Measurements from ENCODE around the gene NMRK2. TPM values are rescaled to one million over a fixed set of nuclear protein-coding genes. Genes with fewer than 3 reads are reported as not detected.
A peak's percentile ranks its signal among the peaks of the same experiment; 100 is the strongest.

NMRK2 gene
- total and polyA plus RNA-seq, 2 of the 13 experiments (the other 11 are each of a cell fraction or from before 2014, with no cell fraction given): not detected

GRCh38 chr19:3968556-3969434 lies 35.9 kb downstream of the NMRK2 start (continued):
- TF ChIP-seq YEATS4 (CRISPR knock-in tag; IDR thresholded peaks at IDR 0.05; ENCODE audit: borderline replicate concordance): 0 out of 2 replicates have a peak, but pooled peaks have one; percentile 34
- TF ChIP-seq KLF16 (CRISPR knock-in tag; IDR thresholded peaks at IDR 0.05): peak in 1 of 2 experiments; percentile 40; a peak in 1 of 4 replicates
- peak; percentile 41; the same call in 1 of the 2 replicates for TF ChIP-seq KMT2B (CRISPR knock-in tag; IDR thresholded peaks at IDR 0.05)
- TF ChIP-seq MED1 (CRISPR knock-in tag; IDR thresholded peaks at IDR 0.05): peak; percentile 59
- peak; percentile 65 for TF ChIP-seq SKI (IDR thresholded peaks at IDR 0.05; ENCODE audit: partially characterized antibody)
- no peak for TF ChIP-seq ZSCAN12 (CRISPR knock-in tag; IDR thresholded peaks at IDR 0.05)
- TF ChIP-seq ZNF207 (IDR thresholded peaks at IDR 0.05; ENCODE audit: borderline replicate concordance): no peak
- no peak for TF ChIP-seq MAZ (IDR thresholded peaks at IDR 0.05; ENCODE audit: borderline replicate concordance, low read depth, low read length)
- no peak for TF ChIP-seq MAZ (CRISPR knock-in tag; IDR thresholded peaks at IDR 0.05; ENCODE audit: low read depth)
- TF ChIP-seq ZNF331 (CRISPR knock-in tag; IDR thresholded peaks at IDR 0.05): no peak
- TF ChIP-seq HMGXB4 (CRISPR knock-in tag; IDR thresholded peaks at IDR 0.05; ENCODE audit: borderline replicate concordance in 1 of 2, low read depth in 1 of 2): peak in 1 of 2 experiments; percentile 18; a peak in 1 of 4 replicates
- TF ChIP-seq BRCA1 (CRISPR knock-in tag; IDR thresholded peaks at IDR 0.05): no peak
- no peak for TF ChIP-seq YY1 (IDR thresholded peaks at IDR 0.05; ENCODE audit: insufficient read depth, insufficient replicate concordance, low read depth, low read length)
- no peak; the same call in 1 of the 2 replicates for TF ChIP-seq ARID4A (CRISPR knock-in tag; IDR thresholded peaks at IDR 0.05; ENCODE audit: borderline replicate concordance)
- TF ChIP-seq PHF8 (CRISPR knock-in tag; IDR thresholded peaks at IDR 0.05): no peak; the same call in 1 of the 2 replicates
- no peak for TF ChIP-seq HMG20B (CRISPR knock-in tag; conservative IDR thresholded peaks at IDR 0.05)
- TF ChIP-seq GABPB1 (CRISPR knock-in tag; IDR thresholded peaks at IDR 0.05): peak; percentile 26; the same call in 1 of the 2 replicates
- TF ChIP-seq KLF9 (CRISPR knock-in tag; IDR thresholded peaks at IDR 0.05; ENCODE audit: low read depth): 0 out of 2 replicates have a peak, but pooled peaks have one; percentile 52
- 0 out of 2 replicates have a peak, but pooled peaks have one; percentile 31 for TF ChIP-seq GFI1 (CRISPR knock-in tag; IDR thresholded peaks at IDR 0.05; ENCODE audit: borderline replicate concordance)
- no peak for TF ChIP-seq CREB3 (CRISPR knock-in tag; IDR thresholded peaks at IDR 0.05)
